Gastroesophageal sphincter (tissue), 3 donors: ENCODE data around the gene IGSF1.

ENCODE experiments used
- CTCF ChIP-seq, 4 experiments: fragments of 200-600 bp in 2 of 4; fragments of 450-650 bp in 2 of 4; sonication (generic) in 1 of 4; IDR thresholded peaks; one replicate each; pipeline ENCODE4 v1.5.1; 2017 to 2019; ENCODE audit warnings: antibody characterized with exemption in 4 of 4, mild to moderate bottlenecking in 2 of 4, moderate library complexity in 2 of 4
- EP300 ChIP-seq: sonication (generic); formaldehyde crosslinking; IDR thresholded peaks from one replicate; pipeline ENCODE4 v1.6.1; 2017; ENCODE audit warnings: antibody characterized with exemption, mild to moderate bottlenecking
- POLR2A ChIP-seq, 2 donors: fragments of 450-650 bp; IDR thresholded peaks; one replicate each; pipeline ENCODE4 v1.6.1; 2017; ENCODE audit warnings: antibody characterized with exemption in 2 of 2, mild to moderate bottlenecking in 2 of 2, moderate library complexity in 1 of 2
- POLR2AphosphoS5 ChIP-seq: sonication (generic); formaldehyde crosslinking; IDR thresholded peaks from one replicate; pipeline ENCODE4 v1.6.1; 2017; ENCODE audit warnings: antibody characterized with exemption

GRCh38 chrX:131264665-131265064 is 24.4 kb downstream of the IGSF1 start:
- no peak for TF ChIP-seq CTCF (IDR thresholded peaks at IDR 0.05)
- TF ChIP-seq EP300, result no peak
- TF ChIP-seq POLR2A (IDR thresholded peaks at IDR 0.05), result no peak
- TF ChIP-seq POLR2AphosphoS5, result no peak
